Panc1 (cell line): Measurements from ENCODE around the gene SMIM21. TPM values are rescaled to one million over a fixed set of nuclear protein-coding genes. Genes with fewer than 3 reads are reported as not detected.

Source experiments
- total RNA-seq: library from RNA; stranded (reverse); gene quantifications from one replicate; pipeline ENCODE4 v1.2.1, GENCODE V29; 2021; ENCODE audit not compliant: unreplicated experiment

The SMIM21 gene
- total RNA-seq, 1 experiment from 2014 or later = not detected

Other genes with a start within 250 kb of the SMIM21 start
- gene PTGR3, start 218.6 kb downstream of the SMIM21 start, total RNA-seq = 45.0 TPM
- 10.0 TPM for gene TSHZ1, start 216.9 kb downstream of the SMIM21 start, total RNA-seq